PC-3 (cell line): ENCODE data around the gene BRF1. TPM values are rescaled to one million over a fixed set of nuclear protein-coding genes. Genes with fewer than 3 reads are reported as not detected.

ENCODE experiments used
- ATAC-seq: fragments of 200-7000 bp; cut with Tn5 transposase; 2 replicates; pipeline ENCODE4 v1.9.1; 2020; ENCODE audit warnings: mild to moderate bottlenecking, moderate library complexity
- BruUV-seq: library from RNA; stranded (reverse); fragments of 400-500 nt; replicated peaks from 2 replicates; lab custom pipeline; 2021; lab: Mats Ljungman, UMichigan
- CTCF ChIA-PET: fragments of 300-600 bp; sonication (Branson Sonifier 250); formaldehyde crosslinking; loops from one replicate; lab custom pipeline; 2022; ENCODE audit warnings: antibody characterized with exemption; lab: Charles Lee
- POLR2A ChIA-PET: fragments of 300-600 bp; sonication (Branson Sonifier 250); formaldehyde crosslinking; loops from one replicate; lab custom pipeline; 2022; ENCODE audit warnings: antibody characterized with exemption; ENCODE audit not compliant: unreplicated experiment; lab: Charles Lee
- DNase-seq: peaks from one replicate; pipeline ENCODE4 v3.0.0-alpha.2; 2015
- H2AFZ ChIP-seq: fragments of 300-600 bp; sonication (generic); 2 replicates; pipeline ENCODE4 v1.6.0; 2016; ENCODE audit warnings: antibody characterized with exemption, low read length
- H3F3A ChIP-seq: fragments of 300-600 bp; sonication (generic); one replicate; pipeline ENCODE4 v1.6.0; 2017; ENCODE audit warnings: antibody characterized with exemption, low read length, control low read depth, mild to moderate bottlenecking; ENCODE audit not compliant: unreplicated experiment
- H3K27ac ChIP-seq: fragments of 300-600 bp; sonication (generic); 2 replicates; pipeline ENCODE4 v1.5.1; 2016; ENCODE audit warnings: mild to moderate bottlenecking, low read length
- H3K27me3 ChIP-seq: fragments of 300-600 bp; sonication (generic); 2 replicates; pipeline ENCODE4 v1.6.1; 2016; ENCODE audit warnings: low read length, mixed read lengths
- H3K36me3 ChIP-seq: fragments of 300-600 bp; sonication (generic); 2 replicates; pipeline ENCODE4 v1.6.1; 2016; ENCODE audit warnings: low read depth, mixed run types, low read length, mixed read lengths
- H3K4me1 ChIP-seq: fragments of 300-600 bp; sonication (generic); 2 replicates; pipeline ENCODE4 v1.5.1; 2016; ENCODE audit warnings: low read length; ENCODE audit not compliant: insufficient read depth
- H3K4me2 ChIP-seq: fragments of 300-600 bp; sonication (generic); 2 replicates; pipeline ENCODE4 v1.6.0; 2016; ENCODE audit warnings: low read length
- H3K4me3 ChIP-seq: fragments of 300-600 bp; sonication (generic); 2 replicates; pipeline ENCODE4 v1.5.1; 2016; ENCODE audit warnings: mild to moderate bottlenecking, low read length, mixed read lengths
- H3K79me2 ChIP-seq: fragments of 300-600 bp; sonication (generic); 2 replicates; pipeline ENCODE4 v1.6.1; 2017; ENCODE audit warnings: low read length, mixed read lengths
- H3K9ac ChIP-seq: fragments of 300-600 bp; sonication (generic); 2 replicates; pipeline ENCODE4 v1.6.0; 2016; ENCODE audit warnings: mild to moderate bottlenecking, low read length
- H3K9me2 ChIP-seq: fragments of 300-600 bp; sonication (generic); replicated peaks from 2 replicates; pipeline ENCODE4 v1.6.1; 2016; ENCODE audit warnings: mixed run types, low read length, mixed read lengths
- H3K9me3 ChIP-seq: fragments of 300-600 bp; sonication (generic); 2 replicates; pipeline ENCODE4 v1.6.1; 2016; ENCODE audit warnings: low read length, mixed read lengths
- H4K20me1 ChIP-seq: fragments of 300-600 bp; sonication (generic); 2 replicates; pipeline ENCODE4 v1.6.1; 2016; ENCODE audit warnings: low read length, mixed read lengths
- EZH2 ChIP-seq: fragments of 300-600 bp; sonication (generic); IDR thresholded peaks from one replicate; pipeline ENCODE4 v1.6.1; 2017; ENCODE audit warnings: antibody characterized with exemption, mild to moderate bottlenecking, low read length; ENCODE audit not compliant: unreplicated experiment
- EZH2phosphoT487 ChIP-seq: fragments of 300-600 bp; sonication (generic); IDR thresholded peaks from 2 replicates; pipeline ENCODE4 v1.6.1; 2018; ENCODE audit warnings: mild to moderate bottlenecking, antibody characterized with exemption, low read length, borderline replicate concordance
- intact Hi-C: fragments of 100-400 bp; cut with micrococcal nuclease; formaldehyde crosslinking; loops from 2 replicates; pipeline ENCODE4 v1.9.0; 2023
- total RNA-seq: library from RNA; depleted of rRNA; stranded (reverse); fragments of >200 nt; gene quantifications from 2 replicates; pipeline ENCODE4 v1.2.3, GENCODE V29; 2014
- TF ChIP-seq, protein P1 (sequence below): fragments of 300-600 bp; sonication (generic); conservative IDR thresholded peaks from 2 replicates; pipeline ENCODE4 v1.5.1; 2017; ENCODE audit warnings: antibody characterized with exemption, low read depth, mild to moderate bottlenecking, low read length

Gene BRF1
- total RNA-seq, 1 experiment from 2014 or later, result 55.8 TPM

DNA sequence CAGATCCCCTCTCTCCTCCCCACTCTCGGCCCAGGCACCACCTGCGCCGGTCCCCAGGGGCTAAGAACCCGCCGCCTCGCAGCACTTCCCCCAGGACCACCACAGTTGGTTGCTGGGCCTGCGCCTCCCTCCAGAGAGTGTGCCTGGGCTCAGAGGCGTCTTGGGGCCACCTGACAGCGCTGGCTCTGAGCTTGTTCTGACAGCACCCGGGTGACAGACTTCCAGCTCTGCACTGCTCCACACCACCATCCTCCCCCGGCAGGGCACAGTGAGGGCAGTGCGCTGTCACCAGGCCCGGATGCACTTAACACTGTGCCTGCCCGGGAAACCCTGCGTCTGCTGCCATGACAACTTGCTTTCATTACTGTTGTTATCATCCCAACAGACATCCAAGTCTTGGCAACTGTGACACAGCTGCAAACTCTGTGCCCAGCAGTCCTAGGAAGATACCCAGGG, 6.6 kb downstream of the BRF1 start:
- Histone ChIP-seq H3K27ac (no peak overlapping the region), H3K9me3 (no peaks in the 10 kb centered on the region), H3K27me3 (no peaks in the 10 kb centered on the region), H3K9ac (no peak overlapping the region), H4K20me1 (peaks cover 5% of the 10 kb centered on the region; the same call in 1 of the 2 replicates), H3K4me2 (no peak overlapping the region), H3K36me3 (no peaks in the 10 kb centered on the region), H3K4me3 (no peak overlapping the region), H3K9me2 (no peaks in the 10 kb centered on the region), H3F3A (no peaks in the 10 kb centered on the region), H3K4me1 (no peaks in the 10 kb centered on the region), H2AFZ (no peak overlapping the region), H3K79me2 (peaks cover 91% of the 10 kb centered on the region)
- ATAC-seq (no peak), DNase-seq (no peak)
- intact Hi-C loops, result no loop called here
- ChIA-PET CTCF (no interaction called here), POLR2A (no interaction called here)
- TF ChIP-seq, protein P1, sequence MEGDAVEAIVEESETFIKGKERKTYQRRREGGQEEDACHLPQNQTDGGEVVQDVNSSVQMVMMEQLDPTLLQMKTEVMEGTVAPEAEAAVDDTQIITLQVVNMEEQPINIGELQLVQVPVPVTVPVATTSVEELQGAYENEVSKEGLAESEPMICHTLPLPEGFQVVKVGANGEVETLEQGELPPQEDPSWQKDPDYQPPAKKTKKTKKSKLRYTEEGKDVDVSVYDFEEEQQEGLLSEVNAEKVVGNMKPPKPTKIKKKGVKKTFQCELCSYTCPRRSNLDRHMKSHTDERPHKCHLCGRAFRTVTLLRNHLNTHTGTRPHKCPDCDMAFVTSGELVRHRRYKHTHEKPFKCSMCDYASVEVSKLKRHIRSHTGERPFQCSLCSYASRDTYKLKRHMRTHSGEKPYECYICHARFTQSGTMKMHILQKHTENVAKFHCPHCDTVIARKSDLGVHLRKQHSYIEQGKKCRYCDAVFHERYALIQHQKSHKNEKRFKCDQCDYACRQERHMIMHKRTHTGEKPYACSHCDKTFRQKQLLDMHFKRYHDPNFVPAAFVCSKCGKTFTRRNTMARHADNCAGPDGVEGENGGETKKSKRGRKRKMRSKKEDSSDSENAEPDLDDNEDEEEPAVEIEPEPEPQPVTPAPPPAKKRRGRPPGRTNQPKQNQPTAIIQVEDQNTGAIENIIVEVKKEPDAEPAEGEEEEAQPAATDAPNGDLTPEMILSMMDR, result no peak
- no peak for TF ChIP-seq EZH2phosphoT487
- no peak for TF ChIP-seq EZH2
- BruUV-seq, result no TSS peak

DNA sequence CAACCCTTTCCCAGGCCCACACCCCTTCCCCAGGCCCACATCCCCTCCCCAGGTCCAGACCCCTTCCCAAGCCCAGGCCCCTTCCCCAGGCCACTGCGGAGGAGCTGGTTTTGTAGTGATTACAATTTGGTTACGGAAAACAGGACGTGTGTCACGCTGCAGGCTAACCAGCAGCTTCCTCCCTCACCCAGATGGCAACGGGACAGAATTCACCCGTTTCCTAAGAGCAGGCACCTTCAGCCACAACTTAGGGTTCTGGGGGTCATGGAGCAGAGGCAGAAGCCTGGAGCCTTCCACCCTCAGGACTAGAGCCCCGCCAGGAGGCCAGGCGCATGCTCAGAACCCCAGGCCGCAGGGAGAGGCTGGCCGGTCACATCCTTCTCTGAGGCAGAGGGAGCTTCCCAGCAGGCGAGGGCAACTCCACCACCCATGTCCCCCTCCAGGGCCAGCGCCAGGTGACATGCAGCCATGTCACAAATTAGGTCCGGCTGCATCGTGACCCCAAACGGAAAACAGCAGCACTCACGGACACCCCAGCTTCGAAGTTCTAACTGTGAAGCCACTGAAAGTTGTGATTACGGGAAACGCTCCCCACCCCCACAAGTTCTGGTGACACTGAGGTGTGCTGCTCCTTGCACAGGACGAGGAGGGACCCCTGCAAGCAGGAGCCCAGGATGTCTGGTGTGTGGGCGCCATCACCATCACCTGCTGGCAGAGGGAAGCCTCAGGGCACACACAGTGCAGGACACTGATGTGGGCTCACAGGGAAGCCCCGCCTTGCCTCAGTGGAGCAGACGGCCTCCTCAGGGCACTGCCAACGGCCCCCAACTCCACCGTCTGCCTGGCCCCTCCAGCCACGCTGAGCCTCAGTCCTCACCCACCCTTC, 7.7 kb downstream of the BRF1 start:
- ChIA-PET POLR2A (no interaction called here), CTCF (no interaction called here)
- Histone ChIP-seq H3K9me2 (no peaks in the 10 kb centered on the region), H2AFZ (no peak overlapping the region), H3K27me3 (no peaks in the 10 kb centered on the region), H4K20me1 (0 out of 2 replicates have a peak, but pooled peaks cover 5% of the 10 kb centered on the region), H3K36me3 (no peaks in the 10 kb centered on the region), H3K9ac (no peak overlapping the region), H3K9me3 (no peaks in the 10 kb centered on the region), H3F3A (no peaks in the 10 kb centered on the region), H3K79me2 (peaks cover 82% of the 10 kb centered on the region), H3K4me2 (no peak overlapping the region), H3K4me1 (no peaks in the 10 kb centered on the region), H3K4me3 (no peak overlapping the region), H3K27ac (no peak overlapping the region)
- BruUV-seq, result no TSS peak
- DNase-seq, result no peak
- ATAC-seq, result no peak
- intact Hi-C loops, result no loop called here
- TF ChIP-seq EZH2phosphoT487 (no peak), EZH2 (no peak)
- TF ChIP-seq, protein P1, result no peak
